ENCODE measurements around the gene MAP3K8. TPM values are rescaled to one million over a fixed set of nuclear protein-coding genes. Genes with fewer than 3 reads are reported as not detected.
A peak's percentile ranks its signal among the peaks of the same experiment; 100 is the strongest.

MAP3K8 gene
- total and polyA plus RNA-seq, 7 experiments from 2014 or later: 0.28 to 102 (median 16.4) TPM; not detected in 1

GRCh38 chr10:30437031-30437841, 3.3 kb downstream of the MAP3K8 start:
- H3K27ac ChIP-seq (ENCODE audit: low read depth, low read length): no peak overlapping the region
- H3K9me3 Mint-ChIP-seq: no peaks in the 10 kb centered on the region
- peak overlapping the region in 8 of 9 donors; percentile 4 to 94 (median 38) for H3K27ac Mint-ChIP-seq
- H3K36me3 ChIP-seq (ENCODE audit: control insufficient read depth in 2 of 3, insufficient read depth in 3 of 3, low read length in 3 of 3): peaks cover 0 to 7% (median 6%) of the 10 kb centered on the region in 3 experiments
- ChIA-PET CTCF (interaction anchor here (0.6 to 1.6 kb wide), 5 partner anchors 22 to 100 kb away, joined by 3 to 5 read pairs (median 4); no protein-coding TSS in a partner anchor), POLR2A (interaction anchor here (0.7 to 3.2 kb wide), 5 partner anchors 8 to 92 kb away, joined by 3 to 22 read pairs (median 4); no protein-coding TSS in a partner anchor)
- peaks cover 21 to 32% of the 10 kb centered on the region in 2 donors for H3K4me1 ChIP-seq (ENCODE audit: control insufficient read depth in 2 of 2, insufficient read depth in 2 of 2, low read length in 2 of 2)
- no peaks in the 10 kb centered on the region for H3K27me3 ChIP-seq (ENCODE audit: control insufficient read depth in 2 of 2, insufficient read depth in 2 of 2, low read length in 2 of 2)
- no peaks in the 10 kb centered on the region for H3K9me3 ChIP-seq (ENCODE audit: control insufficient read depth in 2 of 3, low read length in 3 of 3)
- peak overlapping the region; percentile 41 for H3K4me3 ChIP-seq (ENCODE audit: low read length)
- peaks cover 31 to 67% (median 46%) of the 10 kb centered on the region in 7 donors for H3K4me1 Mint-ChIP-seq
- peak overlapping the region; percentile 48 to 93 (median 72) for H3K4me3 Mint-ChIP-seq
- ATAC-seq: peak; percentile 17
- DNase-seq: peak in 7 of 9 donors; percentile 13 to 51 (median 34)
- intact Hi-C loops (cut with micrococcal nuclease): loop anchor here (1.0 to 10.0 kb wide), 11 partner anchors 18 to 1940 kb away; partner anchors contain the start of genes ARHGAP12 (in 1 of the 2), KIF5B (in 1 of the 2) and MTPAP (in 1 of the 2)
- H3K27me3 Mint-ChIP-seq: no peaks in the 10 kb centered on the region
- peaks cover 0 to 50% (median 0%) of the 10 kb centered on the region in 5 donors for H3K36me3 Mint-ChIP-seq

GRCh38 chr10:30438021-30438850, 4.3 kb downstream of the MAP3K8 start:
- intact Hi-C loops (cut with micrococcal nuclease): loop anchor here (5.0 to 10.0 kb wide), 6 partner anchors 91 to 1939 kb away; partner anchors contain the start of genes ARHGAP12 (in 1 of the 2), KIF5B (in 1 of the 2) and MTPAP (in 1 of the 2)

GRCh38 chr10:30439931-30440330, 5.9 kb downstream of the MAP3K8 start:
- Mint-ChIP-seq H3K27me3 (no peaks in the 10 kb centered on the region), H3K27ac (no peak overlapping the region), H3K4me3 (no peak overlapping the region), H3K9me3 (no peaks in the 10 kb centered on the region), H3K36me3 (peaks cover 0 to 54% (median 0%) of the 10 kb centered on the region in 5 donors), H3K4me1 (peaks cover 29 to 75% (median 35%) of the 10 kb centered on the region in 7 donors)
- peaks cover 15 to 26% of the 10 kb centered on the region in 2 donors for H3K4me1 ChIP-seq (ENCODE audit: control insufficient read depth in 2 of 2, insufficient read depth in 2 of 2, low read length in 2 of 2)
- H3K27me3 ChIP-seq (ENCODE audit: control insufficient read depth in 2 of 2, insufficient read depth in 2 of 2, low read length in 2 of 2): no peaks in the 10 kb centered on the region
- no peak for DNase-seq
- no peak for ATAC-seq
- peaks cover 0 to 15% (median 0%) of the 10 kb centered on the region in 3 experiments for H3K36me3 ChIP-seq (ENCODE audit: control insufficient read depth in 2 of 3, insufficient read depth in 3 of 3, low read length in 3 of 3)
- intact Hi-C loops (cut with micrococcal nuclease): loop anchor here (5.0 to 10.0 kb wide), 6 partner anchors 93 to 1937 kb away; partner anchors contain the start of genes ARHGAP12 (in 1 of the 2), KIF5B (in 1 of the 2) and MTPAP (in 1 of the 2)
- ChIA-PET CTCF (no interaction called here), POLR2A (no interaction called here)
- no peak overlapping the region for H3K27ac ChIP-seq (ENCODE audit: low read depth, low read length)
- no peaks in the 10 kb centered on the region for H3K9me3 ChIP-seq (ENCODE audit: control insufficient read depth in 2 of 3, low read length in 3 of 3)
- no peak overlapping the region for H3K4me3 ChIP-seq (ENCODE audit: low read length)

More at GRCh38 chr10:30438021-30438850, 4.3 kb downstream of the MAP3K8 start:
- peaks cover 0 to 15% (median 6%) of the 10 kb centered on the region in 3 experiments for H3K36me3 ChIP-seq (ENCODE audit: control insufficient read depth in 2 of 3, insufficient read depth in 3 of 3, low read length in 3 of 3)
- H3K4me3 Mint-ChIP-seq: peak overlapping the region in 9 of 10 donors; percentile 48 to 93 (median 74)
- CTCF ChIA-PET: interaction anchor here (1.3 to 1.6 kb wide), 2 partner anchors 23 to 99 kb away, joined by 4 to 5 read pairs; no protein-coding TSS in a partner anchor
- no peak for DNase-seq
- peaks cover 15 to 26% of the 10 kb centered on the region in 2 donors for H3K4me1 ChIP-seq (ENCODE audit: control insufficient read depth in 2 of 2, insufficient read depth in 2 of 2, low read length in 2 of 2)
- no peaks in the 10 kb centered on the region for H3K27me3 ChIP-seq (ENCODE audit: control insufficient read depth in 2 of 2, insufficient read depth in 2 of 2, low read length in 2 of 2)
- peak overlapping the region in 6 of 9 donors; percentile 17 to 94 (median 46) for H3K27ac Mint-ChIP-seq
- H3K36me3 Mint-ChIP-seq: peaks cover 0 to 52% (median 0%) of the 10 kb centered on the region in 5 donors
- no peak overlapping the region for H3K27ac ChIP-seq (ENCODE audit: low read depth, low read length)
- no peaks in the 10 kb centered on the region for H3K9me3 ChIP-seq (ENCODE audit: control insufficient read depth in 2 of 3, low read length in 3 of 3)
- ATAC-seq: no peak
- peak overlapping the region; percentile 41 for H3K4me3 ChIP-seq (ENCODE audit: low read length)
- H3K27me3 Mint-ChIP-seq: no peaks in the 10 kb centered on the region
- POLR2A ChIA-PET: interaction anchor here (0.7 to 3.2 kb wide), 4 partner anchors 9 to 91 kb away, joined by 3 to 22 read pairs (median 4); no protein-coding TSS in a partner anchor
- no peaks in the 10 kb centered on the region for H3K9me3 Mint-ChIP-seq
- H3K4me1 Mint-ChIP-seq: peaks cover 25 to 67% (median 39%) of the 10 kb centered on the region in 7 donors

GRCh38 chr10:30442019-30442606, 8.1 kb downstream of the MAP3K8 start:
- H3K27me3 ChIP-seq (ENCODE audit: control insufficient read depth in 2 of 2, insufficient read depth in 2 of 2, low read length in 2 of 2): no peaks in the 10 kb centered on the region
- Mint-ChIP-seq H3K36me3 (peaks cover 0 to 46% (median 0%) of the 10 kb centered on the region in 5 donors), H3K4me1 (peaks cover 12 to 67% (median 15%) of the 10 kb centered on the region in 7 donors), H3K27me3 (no peaks in the 10 kb centered on the region), H3K4me3 (no peak overlapping the region), H3K27ac (peak overlapping the region in 1 of 9 donors; percentile 2), H3K9me3 (no peaks in the 10 kb centered on the region)
- ATAC-seq (no peak), DNase-seq (no peak)
- no peaks in the 10 kb centered on the region for H3K9me3 ChIP-seq (ENCODE audit: control insufficient read depth in 2 of 3, low read length in 3 of 3)
- peaks cover 0 to 15% (median 0%) of the 10 kb centered on the region in 3 experiments for H3K36me3 ChIP-seq (ENCODE audit: control insufficient read depth in 2 of 3, insufficient read depth in 3 of 3, low read length in 3 of 3)
- ChIA-PET CTCF (no interaction called here), POLR2A (interaction anchor here (0.6 to 2.1 kb wide), 3 partner anchors 9 to 57 kb away, joined by 3 to 4 read pairs (median 3); no protein-coding TSS in a partner anchor)
- H3K27ac ChIP-seq (ENCODE audit: low read depth, low read length): no peak overlapping the region
- intact Hi-C loops (cut with micrococcal nuclease): no loop called here
- H3K4me1 ChIP-seq (ENCODE audit: control insufficient read depth in 2 of 2, insufficient read depth in 2 of 2, low read length in 2 of 2): peaks cover 6 to 26% of the 10 kb centered on the region in 2 donors
- H3K4me3 ChIP-seq (ENCODE audit: low read length): no peak overlapping the region

- H3K27me3 Mint-ChIP-seq: no peaks in the 10 kb centered on the region
- no peaks in the 10 kb centered on the region for H3K27me3 ChIP-seq (ENCODE audit: control insufficient read depth in 2 of 2, insufficient read depth in 2 of 2, low read length in 2 of 2)
- ChIA-PET POLR2A (interaction anchor here (0.6 to 2.1 kb wide), 3 partner anchors 10 to 56 kb away, joined by 3 to 4 read pairs (median 3); no protein-coding TSS in a partner anchor), CTCF (no interaction called here)
- peaks cover 0 to 15% (median 0%) of the 10 kb centered on the region in 3 experiments for H3K36me3 ChIP-seq (ENCODE audit: control insufficient read depth in 2 of 3, insufficient read depth in 3 of 3, low read length in 3 of 3)
- H3K27ac ChIP-seq (ENCODE audit: low read depth, low read length): no peak overlapping the region
- H3K9me3 ChIP-seq (ENCODE audit: control insufficient read depth in 2 of 3, low read length in 3 of 3): no peaks in the 10 kb centered on the region
- H3K4me3 Mint-ChIP-seq: no peak overlapping the region
- ATAC-seq: no peak
- intact Hi-C loops (cut with micrococcal nuclease): no loop called here
- H3K4me3 ChIP-seq (ENCODE audit: low read length): no peak overlapping the region
- peaks cover 3 to 59% (median 7%) of the 10 kb centered on the region in 7 donors for H3K4me1 Mint-ChIP-seq
- no peak overlapping the region for H3K27ac Mint-ChIP-seq
- H3K9me3 Mint-ChIP-seq: no peaks in the 10 kb centered on the region
- H3K36me3 Mint-ChIP-seq: peaks cover 0 to 44% (median 0%) of the 10 kb centered on the region in 5 donors
- peaks cover 0 to 18% of the 10 kb centered on the region in 2 donors for H3K4me1 ChIP-seq (ENCODE audit: control insufficient read depth in 2 of 2, insufficient read depth in 2 of 2, low read length in 2 of 2)
- no peak for DNase-seq
Observed at GRCh38 chr10:30443049-30443448, 9.1 kb downstream of the MAP3K8 start.
